ENCODE measurements around the gene CTNNA1. TPM values are rescaled to one million over a fixed set of nuclear protein-coding genes. Genes with fewer than 3 reads are reported as not detected.

The CTNNA1 gene
- total and polyA plus RNA-seq, 4 donors = 115 to 480 (median 302) TPM

DNA sequence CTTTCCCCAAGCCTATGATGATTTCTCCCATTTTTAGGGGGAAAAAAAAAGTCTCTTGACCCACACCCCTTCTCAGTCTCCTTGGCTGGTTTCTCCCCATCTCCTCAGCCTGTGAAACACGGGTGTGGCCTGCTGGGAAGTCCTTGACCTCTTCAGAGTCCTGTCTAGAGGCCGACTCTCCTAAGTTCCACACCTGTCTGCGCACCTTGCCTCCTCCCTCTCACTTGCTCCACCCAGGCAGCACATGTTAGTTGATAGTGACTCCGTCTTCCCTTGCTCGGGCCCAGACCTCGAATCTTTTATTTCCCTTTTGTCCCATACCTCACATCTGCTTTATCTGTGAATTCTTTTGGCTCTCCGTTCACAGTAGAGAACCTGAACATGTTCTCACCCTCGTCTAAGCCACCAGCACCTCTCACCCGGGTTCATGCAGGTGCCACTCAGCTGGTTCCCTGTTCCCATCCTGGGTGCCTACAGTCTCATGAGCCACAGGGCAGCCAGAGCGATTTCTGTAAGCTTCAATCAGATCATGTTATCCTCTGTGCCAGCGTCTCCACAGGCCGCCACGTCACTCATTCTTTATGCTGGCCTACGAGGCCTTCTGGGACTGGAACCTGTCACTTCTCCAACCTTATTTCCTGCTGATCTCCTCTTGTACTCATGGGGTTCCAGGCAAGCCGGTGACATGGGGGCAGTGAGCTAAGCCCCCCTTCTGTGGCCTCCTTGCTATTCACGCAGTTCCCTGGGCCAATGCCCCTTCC lies 173.6 kb downstream of the CTNNA1 start:
- ATAC-seq (ENCODE audit: insufficient read depth, low FRiP score) (no peak), DNase-seq (no peak)
- WGBS, 2 donors = 87 to 94% methylated on average over 16 of the region's 16 CpGs
- H3K4me1 ChIP-seq (ENCODE audit: control insufficient read depth in 5 of 5, insufficient read depth in 5 of 5, low read length in 5 of 5) = peaks cover 0 to 10% (median 4%) of the 10 kb centered on the region in 5 donors
- H3K9ac ChIP-seq (ENCODE audit: insufficient read depth in 1 of 2, low read length in 2 of 2) = no peak overlapping the region
- H3K27ac ChIP-seq (ENCODE audit: low read depth in 1 of 2, low read length in 1 of 2) = peak overlapping the region in 1 of 2 donors; percentile 70
- H3K27me3 ChIP-seq (ENCODE audit: control insufficient read depth in 3 of 3, insufficient read depth in 3 of 3, low read length in 2 of 3) = no peaks in the 10 kb centered on the region
- H3K36me3 ChIP-seq (ENCODE audit: control insufficient read depth in 4 of 4, insufficient read depth in 4 of 4, low read length in 4 of 4) = peaks cover 27 to 55% (median 47%) of the 10 kb centered on the region in 4 donors
- H3K9me3 ChIP-seq (ENCODE audit: control insufficient read depth in 4 of 4, insufficient read depth in 3 of 4, low read length in 3 of 4) = no peaks in the 10 kb centered on the region
- no peak overlapping the region for H3K4me3 ChIP-seq
- TF ChIP-seq, protein P1, sequence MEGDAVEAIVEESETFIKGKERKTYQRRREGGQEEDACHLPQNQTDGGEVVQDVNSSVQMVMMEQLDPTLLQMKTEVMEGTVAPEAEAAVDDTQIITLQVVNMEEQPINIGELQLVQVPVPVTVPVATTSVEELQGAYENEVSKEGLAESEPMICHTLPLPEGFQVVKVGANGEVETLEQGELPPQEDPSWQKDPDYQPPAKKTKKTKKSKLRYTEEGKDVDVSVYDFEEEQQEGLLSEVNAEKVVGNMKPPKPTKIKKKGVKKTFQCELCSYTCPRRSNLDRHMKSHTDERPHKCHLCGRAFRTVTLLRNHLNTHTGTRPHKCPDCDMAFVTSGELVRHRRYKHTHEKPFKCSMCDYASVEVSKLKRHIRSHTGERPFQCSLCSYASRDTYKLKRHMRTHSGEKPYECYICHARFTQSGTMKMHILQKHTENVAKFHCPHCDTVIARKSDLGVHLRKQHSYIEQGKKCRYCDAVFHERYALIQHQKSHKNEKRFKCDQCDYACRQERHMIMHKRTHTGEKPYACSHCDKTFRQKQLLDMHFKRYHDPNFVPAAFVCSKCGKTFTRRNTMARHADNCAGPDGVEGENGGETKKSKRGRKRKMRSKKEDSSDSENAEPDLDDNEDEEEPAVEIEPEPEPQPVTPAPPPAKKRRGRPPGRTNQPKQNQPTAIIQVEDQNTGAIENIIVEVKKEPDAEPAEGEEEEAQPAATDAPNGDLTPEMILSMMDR (IDR thresholded peaks at IDR 0.05; ENCODE audit: control extremely low read depth, extremely low read depth) = no peak

DNA sequence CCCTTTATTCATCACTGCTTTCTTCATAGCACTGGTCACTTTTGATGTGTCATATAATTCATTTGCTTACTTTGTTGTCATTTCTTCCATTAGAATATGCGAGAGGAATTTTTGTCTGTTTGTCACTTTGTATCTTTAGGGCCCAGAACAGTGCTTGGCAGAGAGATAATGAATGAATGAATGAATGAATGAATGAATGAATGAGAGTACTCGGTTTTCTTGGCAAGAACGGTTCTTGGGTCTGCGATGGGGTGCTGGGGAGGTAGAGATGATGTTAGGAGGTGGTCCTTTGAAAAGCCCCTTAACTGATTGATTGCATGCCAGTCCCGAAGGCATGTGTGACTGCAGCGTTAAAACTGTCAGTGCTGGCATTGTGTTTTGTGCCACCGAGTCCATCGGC lies 174.3 kb downstream of the CTNNA1 start:
- 77 to 87% methylated on average over 8 of the region's 8 CpGs for WGBS, 2 donors
- TF ChIP-seq, protein P1 (IDR thresholded peaks at IDR 0.05; ENCODE audit: control extremely low read depth, extremely low read depth) = no peak
- Histone ChIP-seq H3K4me1 (ENCODE audit: control insufficient read depth in 5 of 5, insufficient read depth in 5 of 5, low read length in 5 of 5) (peaks cover 0 to 10% (median 4%) of the 10 kb centered on the region in 5 donors), H3K4me3 (no peak overlapping the region), H3K9ac (ENCODE audit: insufficient read depth in 1 of 2, low read length in 2 of 2) (no peak overlapping the region), H3K36me3 (ENCODE audit: control insufficient read depth in 4 of 4, insufficient read depth in 4 of 4, low read length in 4 of 4) (peaks cover 29 to 61% (median 54%) of the 10 kb centered on the region in 4 donors), H3K9me3 (ENCODE audit: control insufficient read depth in 4 of 4, insufficient read depth in 3 of 4, low read length in 3 of 4) (no peaks in the 10 kb centered on the region), H3K27me3 (ENCODE audit: control insufficient read depth in 3 of 3, insufficient read depth in 3 of 3, low read length in 2 of 3) (no peaks in the 10 kb centered on the region), H3K27ac (ENCODE audit: low read depth in 1 of 2, low read length in 1 of 2) (peak overlapping the region in 1 of 2 donors; percentile 70)
- DNase-seq (no peak), ATAC-seq (ENCODE audit: insufficient read depth, low FRiP score) (no peak)

DNA sequence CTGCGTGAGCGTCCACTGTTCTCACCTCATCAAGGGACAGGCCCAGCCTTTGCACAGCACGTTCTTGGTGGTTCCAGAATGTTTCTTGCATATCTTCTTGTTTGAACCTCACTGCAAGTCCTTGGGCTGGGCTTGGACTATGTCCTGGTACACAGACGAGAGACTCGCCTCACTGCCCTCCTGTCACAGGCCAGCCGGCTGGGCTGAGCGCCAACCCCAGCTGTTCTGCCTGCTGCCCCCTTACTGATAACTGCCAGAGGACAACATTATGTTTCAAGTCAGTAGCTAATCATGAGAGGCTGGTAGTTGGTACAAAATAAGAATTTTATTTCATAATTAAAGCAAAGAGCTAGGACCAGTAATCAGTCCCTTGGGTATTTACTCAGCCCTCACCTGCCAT lies 174.8 kb downstream of the CTNNA1 start:
- ATAC-seq (ENCODE audit: insufficient read depth, low FRiP score) (no peak), DNase-seq (peak; percentile 61 to 69 (median 63))
- no peaks in the 10 kb centered on the region for H3K9me3 ChIP-seq (ENCODE audit: control insufficient read depth in 4 of 4, insufficient read depth in 3 of 4, low read length in 3 of 4)
- TF ChIP-seq, protein P1 (IDR thresholded peaks at IDR 0.05; ENCODE audit: control extremely low read depth, extremely low read depth) = no peak
- no peak overlapping the region for H3K4me3 ChIP-seq
- 62 to 84% methylated on average over 7 of the region's 7 CpGs for WGBS, 2 donors
- peak overlapping the region in 1 of 2 donors; percentile 70 for H3K27ac ChIP-seq (ENCODE audit: low read depth in 1 of 2, low read length in 1 of 2)
- H3K27me3 ChIP-seq (ENCODE audit: control insufficient read depth in 3 of 3, insufficient read depth in 3 of 3, low read length in 2 of 3) = no peaks in the 10 kb centered on the region
- peaks cover 32 to 64% (median 57%) of the 10 kb centered on the region in 4 donors for H3K36me3 ChIP-seq (ENCODE audit: control insufficient read depth in 4 of 4, insufficient read depth in 4 of 4, low read length in 4 of 4)
- H3K4me1 ChIP-seq (ENCODE audit: control insufficient read depth in 5 of 5, insufficient read depth in 5 of 5, low read length in 5 of 5) = peaks cover 0 to 10% (median 4%) of the 10 kb centered on the region in 5 donors
- no peak overlapping the region for H3K9ac ChIP-seq (ENCODE audit: insufficient read depth in 1 of 2, low read length in 2 of 2)

Data from lung (tissue), 12 donors.